Measurements from ENCODE around the gene ADGRE3. TPM values are rescaled to one million over a fixed set of nuclear protein-coding genes. Genes with fewer than 3 reads are reported as not detected.
A peak's percentile ranks its signal among the peaks of the same experiment; 100 is the strongest.

Gene ADGRE3
- total and polyA plus RNA-seq, 4 donors: 0.63 TPM; not detected in 3

GRCh38 chr19:14677464-14677863, 2.8 kb upstream of the ADGRE3 start:
- ATAC-seq (ENCODE audit: low FRiP score) (no peak), DNase-seq (no peak)
- H3K27me3 ChIP-seq (ENCODE audit: control insufficient read depth in 1 of 2, insufficient read depth in 2 of 2, low read length in 1 of 2): no peaks in the 10 kb centered on the region
- H3K4me1 ChIP-seq (ENCODE audit: control insufficient read depth in 1 of 2, insufficient read depth in 2 of 2, low read length in 2 of 2): no peaks in the 10 kb centered on the region
- H3K36me3 ChIP-seq (ENCODE audit: control insufficient read depth in 1 of 2, insufficient read depth in 2 of 2, low read length in 1 of 2): no peaks in the 10 kb centered on the region
- intact Hi-C loops (cut with DNase I): no loop called here
- no peak overlapping the region for H3K27ac ChIP-seq (ENCODE audit: low read depth in 1 of 2, low read length in 2 of 2)
- no peak overlapping the region for H3K4me3 ChIP-seq (ENCODE audit: low read length in 2 of 2)
- WGBS, 2 donors: 86 to 89% methylated on average over 6 of the region's 6 CpGs
- no peaks in the 10 kb centered on the region for H3K9me3 ChIP-seq (ENCODE audit: control insufficient read depth, low read length)

- Histone ChIP-seq H3K27ac (ENCODE audit: low read depth in 1 of 2, low read length in 2 of 2) (no peak overlapping the region), H3K9me3 (ENCODE audit: control insufficient read depth, low read length) (no peaks in the 10 kb centered on the region), H3K27me3 (ENCODE audit: control insufficient read depth in 1 of 2, insufficient read depth in 2 of 2, low read length in 1 of 2) (no peaks in the 10 kb centered on the region), H3K4me1 (ENCODE audit: control insufficient read depth in 1 of 2, insufficient read depth in 2 of 2, low read length in 2 of 2) (no peaks in the 10 kb centered on the region), H3K4me3 (ENCODE audit: low read length in 2 of 2) (no peak overlapping the region), H3K36me3 (ENCODE audit: control insufficient read depth in 1 of 2, insufficient read depth in 2 of 2, low read length in 1 of 2) (no peaks in the 10 kb centered on the region)
- no peak for ATAC-seq (ENCODE audit: low FRiP score)
- no peak for DNase-seq
- 82 to 84% methylated on average over 10 of the region's 10 CpGs for WGBS, 2 donors
- intact Hi-C loops (cut with DNase I): no loop called here
Measured at GRCh38 chr19:14676762-14677161, 2.1 kb upstream of the ADGRE3 start.

GRCh38 chr19:14673088-14673487, 1.6 kb downstream of the ADGRE3 start:
- no peaks in the 10 kb centered on the region for H3K27me3 ChIP-seq (ENCODE audit: control insufficient read depth in 1 of 2, insufficient read depth in 2 of 2, low read length in 1 of 2)

GRCh38 chr19:14672188-14672872, 2.3 kb downstream of the ADGRE3 start:
- Histone ChIP-seq H3K4me1 (ENCODE audit: control insufficient read depth in 1 of 2, insufficient read depth in 2 of 2, low read length in 2 of 2) (no peaks in the 10 kb centered on the region), H3K27me3 (ENCODE audit: control insufficient read depth in 1 of 2, insufficient read depth in 2 of 2, low read length in 1 of 2) (no peaks in the 10 kb centered on the region), H3K27ac (ENCODE audit: low read depth in 1 of 2, low read length in 2 of 2) (no peak overlapping the region), H3K36me3 (ENCODE audit: control insufficient read depth in 1 of 2, insufficient read depth in 2 of 2, low read length in 1 of 2) (no peaks in the 10 kb centered on the region), H3K9me3 (ENCODE audit: control insufficient read depth, low read length) (peaks cover 6% of the 10 kb centered on the region), H3K4me3 (ENCODE audit: low read length in 2 of 2) (no peak overlapping the region)
- DNase-seq: no peak
- WGBS, 2 donors: 79 to 83% methylated on average over 3 of the region's 3 CpGs
- ATAC-seq (ENCODE audit: low FRiP score): no peak
- intact Hi-C loops (cut with DNase I): no loop called here

More at GRCh38 chr19:14673088-14673487, 1.6 kb downstream of the ADGRE3 start:
- no peak overlapping the region for H3K4me3 ChIP-seq (ENCODE audit: low read length in 2 of 2)
- intact Hi-C loops (cut with DNase I): no loop called here
- no peak for DNase-seq
- H3K4me1 ChIP-seq (ENCODE audit: control insufficient read depth in 1 of 2, insufficient read depth in 2 of 2, low read length in 2 of 2): no peaks in the 10 kb centered on the region
- H3K9me3 ChIP-seq (ENCODE audit: control insufficient read depth, low read length): peaks cover 6% of the 10 kb centered on the region
- no peaks in the 10 kb centered on the region for H3K36me3 ChIP-seq (ENCODE audit: control insufficient read depth in 1 of 2, insufficient read depth in 2 of 2, low read length in 1 of 2)
- no peak for ATAC-seq (ENCODE audit: low FRiP score)
- H3K27ac ChIP-seq (ENCODE audit: low read depth in 1 of 2, low read length in 2 of 2): no peak overlapping the region
- WGBS, 2 donors: 46 to 51% methylated on average over 1 of the region's 1 CpG

GRCh38 chr19:14670408-14670807, 4.2 kb downstream of the ADGRE3 start:
- no peak overlapping the region for H3K4me3 ChIP-seq (ENCODE audit: low read length in 2 of 2)
- H3K27me3 ChIP-seq (ENCODE audit: control insufficient read depth in 1 of 2, insufficient read depth in 2 of 2, low read length in 1 of 2): no peaks in the 10 kb centered on the region
- H3K9me3 ChIP-seq (ENCODE audit: control insufficient read depth, low read length): peaks cover 6% of the 10 kb centered on the region
- WGBS, 2 donors: 63 to 66% methylated on average over 2 of the region's 2 CpGs
- intact Hi-C loops (cut with DNase I): no loop called here
- DNase-seq (no peak), ATAC-seq (ENCODE audit: low FRiP score) (no peak)
- H3K27ac ChIP-seq (ENCODE audit: low read depth in 1 of 2, low read length in 2 of 2): no peak overlapping the region
- no peaks in the 10 kb centered on the region for H3K36me3 ChIP-seq (ENCODE audit: control insufficient read depth in 1 of 2, insufficient read depth in 2 of 2, low read length in 1 of 2)
- H3K4me1 ChIP-seq (ENCODE audit: control insufficient read depth in 1 of 2, insufficient read depth in 2 of 2, low read length in 2 of 2): no peaks in the 10 kb centered on the region

GRCh38 chr19:14669940-14670339, 4.7 kb downstream of the ADGRE3 start:
- ATAC-seq (ENCODE audit: low FRiP score) (no peak), DNase-seq (no peak)
- Histone ChIP-seq H3K27ac (ENCODE audit: low read depth in 1 of 2, low read length in 2 of 2) (no peak overlapping the region), H3K4me3 (ENCODE audit: low read length in 2 of 2) (no peak overlapping the region), H3K27me3 (ENCODE audit: control insufficient read depth in 1 of 2, insufficient read depth in 2 of 2, low read length in 1 of 2) (no peaks in the 10 kb centered on the region), H3K9me3 (ENCODE audit: control insufficient read depth, low read length) (peaks cover 6% of the 10 kb centered on the region), H3K36me3 (ENCODE audit: control insufficient read depth in 1 of 2, insufficient read depth in 2 of 2, low read length in 1 of 2) (no peaks in the 10 kb centered on the region), H3K4me1 (ENCODE audit: control insufficient read depth in 1 of 2, insufficient read depth in 2 of 2, low read length in 2 of 2) (no peaks in the 10 kb centered on the region)
- intact Hi-C loops (cut with DNase I): no loop called here
- 70 to 71% methylated on average over 3 of the region's 3 CpGs for WGBS, 2 donors

- H3K27ac ChIP-seq (ENCODE audit: low read depth in 1 of 2, low read length in 2 of 2): no peak overlapping the region
- ATAC-seq (ENCODE audit: low FRiP score): no peak
- DNase-seq: peak in 1 of 2 donors; percentile 47
- H3K36me3 ChIP-seq (ENCODE audit: control insufficient read depth in 1 of 2, insufficient read depth in 2 of 2, low read length in 1 of 2): no peaks in the 10 kb centered on the region
- no peaks in the 10 kb centered on the region for H3K4me1 ChIP-seq (ENCODE audit: control insufficient read depth in 1 of 2, insufficient read depth in 2 of 2, low read length in 2 of 2)
- H3K27me3 ChIP-seq (ENCODE audit: control insufficient read depth in 1 of 2, insufficient read depth in 2 of 2, low read length in 1 of 2): no peaks in the 10 kb centered on the region
- H3K9me3 ChIP-seq (ENCODE audit: control insufficient read depth, low read length): no peaks in the 10 kb centered on the region
- intact Hi-C loops (cut with DNase I): no loop called here
- H3K4me3 ChIP-seq (ENCODE audit: low read length in 2 of 2): no peak overlapping the region
- 66 to 67% methylated on average over 12 of the region's 12 CpGs for WGBS, 2 donors
Measured at GRCh38 chr19:14661372-14661924, 13.2 kb downstream of the ADGRE3 start.

GRCh38 chr19:14659874-14660489, 14.7 kb downstream of the ADGRE3 start:
- H3K27ac ChIP-seq (ENCODE audit: low read depth in 1 of 2, low read length in 2 of 2): no peak overlapping the region
- DNase-seq: no peak
- H3K36me3 ChIP-seq (ENCODE audit: control insufficient read depth in 1 of 2, insufficient read depth in 2 of 2, low read length in 1 of 2): no peaks in the 10 kb centered on the region
- no peak overlapping the region for H3K4me3 ChIP-seq (ENCODE audit: low read length in 2 of 2)
- H3K4me1 ChIP-seq (ENCODE audit: control insufficient read depth in 1 of 2, insufficient read depth in 2 of 2, low read length in 2 of 2): no peaks in the 10 kb centered on the region
- intact Hi-C loops (cut with DNase I): no loop called here
- H3K9me3 ChIP-seq (ENCODE audit: control insufficient read depth, low read length): no peaks in the 10 kb centered on the region
- no peak for ATAC-seq (ENCODE audit: low FRiP score)
- H3K27me3 ChIP-seq (ENCODE audit: control insufficient read depth in 1 of 2, insufficient read depth in 2 of 2, low read length in 1 of 2): no peaks in the 10 kb centered on the region
- 65 to 68% methylated on average over 6 of the region's 6 CpGs for WGBS, 2 donors

GRCh38 chr19:14655726-14656125, 18.9 kb downstream of the ADGRE3 start:
- Histone ChIP-seq H3K4me3 (ENCODE audit: low read length in 2 of 2) (no peak overlapping the region), H3K4me1 (ENCODE audit: control insufficient read depth in 1 of 2, insufficient read depth in 2 of 2, low read length in 2 of 2) (no peaks in the 10 kb centered on the region), H3K27me3 (ENCODE audit: control insufficient read depth in 1 of 2, insufficient read depth in 2 of 2, low read length in 1 of 2) (no peaks in the 10 kb centered on the region), H3K9me3 (ENCODE audit: control insufficient read depth, low read length) (no peaks in the 10 kb centered on the region), H3K36me3 (ENCODE audit: control insufficient read depth in 1 of 2, insufficient read depth in 2 of 2, low read length in 1 of 2) (no peaks in the 10 kb centered on the region), H3K27ac (ENCODE audit: low read depth in 1 of 2, low read length in 2 of 2) (no peak overlapping the region)
- DNase-seq (no peak), ATAC-seq (ENCODE audit: low FRiP score) (no peak)
- intact Hi-C loops (cut with DNase I): no loop called here
- WGBS, 2 donors: 72 to 73% methylated on average over 11 of the region's 11 CpGs

Data from aorta (tissue), 5 donors.